CD4-positive, alpha-beta T cell treated with Interleukin-4 for 1 hour (primary cell): ENCODE measurements around the gene MICALL2.

Experiments
- DNase-seq, 2 donors: peaks; one replicate each; pipeline ENCODE4 v3.0.0-alpha.2; 2020 to 2022

Gene MICALL2

GRCh38 chr7:1431634-1432380 is 27.5 kb downstream of the MICALL2 start:
- DNase-seq, result no peak

- no peak for DNase-seq
Measured at GRCh38 chr7:1431226-1431625, 28.0 kb downstream of the MICALL2 start.

GRCh38 chr7:1430056-1430845 is 29.0 kb downstream of the MICALL2 start:
- no peak for DNase-seq

GRCh38 chr7:1428941-1429501 is 30.2 kb downstream of the MICALL2 start:
- DNase-seq, result no peak

- DNase-seq, result no peak
Measured at GRCh38 chr7:1427064-1427657, 32.1 kb downstream of the MICALL2 start.

GRCh38 chr7:1426474-1426873 is 32.8 kb downstream of the MICALL2 start:
- no peak for DNase-seq

- no peak for DNase-seq
Measured at GRCh38 chr7:1425292-1426136, 33.8 kb downstream of the MICALL2 start.

- DNase-seq, result no peak
Measured at GRCh38 chr7:1424041-1424440, 35.2 kb downstream of the MICALL2 start.

GRCh38 chr7:1423264-1423811 is 35.9 kb downstream of the MICALL2 start:
- no peak for DNase-seq

- no peak for DNase-seq
Measured at GRCh38 chr7:1422512-1423263, 36.6 kb downstream of the MICALL2 start.

- no peak for DNase-seq
Measured at GRCh38 chr7:1421946-1422345, 37.3 kb downstream of the MICALL2 start.

GRCh38 chr7:1421020-1421790 is 38.1 kb downstream of the MICALL2 start:
- DNase-seq, result no peak

- no peak for DNase-seq
Measured at GRCh38 chr7:1419688-1420087, 39.6 kb downstream of the MICALL2 start.

- DNase-seq, result no peak
Measured at GRCh38 chr7:1419310-1419634, 40.0 kb downstream of the MICALL2 start.

- DNase-seq, result no peak
Measured at GRCh38 chr7:1418505-1419309, 40.6 kb downstream of the MICALL2 start.

GRCh38 chr7:1415389-1415990 is 43.8 kb downstream of the MICALL2 start:
- DNase-seq, result no peak

- DNase-seq, result no peak
Measured at GRCh38 chr7:1413936-1414639, 45.2 kb downstream of the MICALL2 start.

GRCh38 chr7:1412322-1413261 is 46.7 kb downstream of the MICALL2 start:
- DNase-seq, result peak; percentile 86 to 88
